NCI-H146 treated with DMSO at 0.1 percent for 48 hours (cell line): ENCODE data around the gene CNTN5.
A peak's percentile ranks its signal among the peaks of the same experiment; 100 is the strongest.

Experiments used
- DNase-seq: peaks from one replicate; lab custom pipeline; 2025; ENCODE audit not compliant: unreplicated experiment; lab: John Stamatoyannopoulos, UW

The CNTN5 gene

DNA sequence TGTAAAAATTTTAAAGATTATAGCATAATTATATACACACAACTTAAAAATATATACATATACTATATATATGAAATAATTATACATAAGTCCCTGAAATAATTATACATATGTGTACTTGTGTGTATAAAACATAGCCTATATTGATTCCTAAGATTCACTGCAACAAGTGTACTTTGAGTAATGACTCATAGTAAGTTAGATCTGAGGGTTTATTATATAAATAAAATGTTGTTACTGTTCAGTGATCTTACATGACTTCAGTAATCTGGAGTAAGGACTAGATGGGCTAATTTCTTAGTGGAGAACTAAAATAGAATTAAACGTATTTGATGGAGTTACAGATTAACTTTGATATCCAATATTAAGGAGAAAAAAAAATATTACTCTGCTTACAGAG, 350.5 kb downstream of the CNTN5 start:
- DNase-seq = peak; percentile 2

GRCh38 chr11:99376463-99376862, 355.7 kb downstream of the CNTN5 start:
- DNase-seq = no peak

DNA sequence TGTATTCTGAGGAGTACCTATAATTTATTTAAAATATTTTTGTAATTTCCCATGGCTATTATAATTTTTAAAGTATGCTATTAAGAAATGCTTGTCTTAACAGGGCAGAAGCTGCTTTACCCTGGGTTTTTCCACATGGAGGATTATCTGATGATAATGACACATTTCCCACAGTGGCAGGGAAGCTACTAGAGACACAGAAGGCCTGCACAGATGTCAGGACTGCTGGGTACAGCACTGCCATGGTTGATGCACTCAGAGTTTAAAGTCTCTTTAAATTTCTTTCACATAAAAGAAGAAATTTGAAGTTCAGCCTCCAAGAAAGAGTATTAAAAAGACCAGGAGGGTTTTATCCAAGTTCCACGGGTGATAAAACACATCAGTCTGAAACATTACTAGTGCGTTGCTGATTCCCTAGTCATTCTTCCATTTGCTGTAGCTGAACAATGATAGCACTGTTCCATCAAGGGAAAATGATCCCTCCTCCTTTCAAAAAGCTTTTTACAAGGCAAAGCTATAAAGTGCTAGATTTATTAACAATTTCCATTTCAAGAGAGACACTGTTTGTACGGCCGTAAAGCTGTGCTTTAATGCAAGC, 363.0 kb downstream of the CNTN5 start:
- no peak for DNase-seq

DNA sequence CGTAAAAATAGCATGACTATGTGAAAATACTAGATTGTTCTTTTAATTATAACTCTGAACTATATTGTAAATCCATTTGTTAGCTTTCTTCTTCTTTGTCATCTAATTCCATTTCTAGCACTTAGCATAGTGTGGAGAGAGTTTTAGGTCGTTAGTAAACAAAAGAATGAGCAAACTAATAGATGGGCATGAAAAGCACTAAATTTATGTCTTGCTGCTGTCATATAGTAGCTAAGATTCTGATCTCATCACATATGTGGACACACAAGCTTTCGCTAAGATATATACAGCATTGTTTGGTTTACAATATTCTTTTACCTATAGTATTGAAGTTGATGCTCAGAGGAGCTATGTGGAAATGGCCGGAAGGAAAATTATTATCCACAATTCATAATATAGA, 370.5 kb downstream of the CNTN5 start:
- no peak for DNase-seq

DNA sequence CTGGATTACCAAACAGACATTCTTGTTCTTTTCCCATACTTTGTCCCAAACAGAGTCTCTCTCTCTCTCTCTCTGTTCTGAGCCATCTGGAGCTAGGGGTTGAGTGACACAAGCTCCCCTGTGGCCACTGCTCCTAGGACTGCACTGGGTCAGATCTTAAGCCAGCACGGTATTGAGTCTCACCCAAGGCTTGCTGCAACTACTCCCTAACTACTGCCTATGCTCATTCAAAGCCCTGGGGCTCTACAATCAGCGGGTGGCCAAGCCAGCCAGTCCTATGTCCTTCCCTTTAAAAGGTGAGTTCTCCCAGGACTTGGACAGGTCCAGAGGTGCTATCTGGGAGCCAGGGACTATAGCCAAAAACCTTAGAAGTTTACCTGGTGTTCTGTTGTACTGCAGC, 385.6 kb downstream of the CNTN5 start:
- DNase-seq = no peak

GRCh38 chr11:99410636-99411035, 389.9 kb downstream of the CNTN5 start:
- no peak for DNase-seq

DNA sequence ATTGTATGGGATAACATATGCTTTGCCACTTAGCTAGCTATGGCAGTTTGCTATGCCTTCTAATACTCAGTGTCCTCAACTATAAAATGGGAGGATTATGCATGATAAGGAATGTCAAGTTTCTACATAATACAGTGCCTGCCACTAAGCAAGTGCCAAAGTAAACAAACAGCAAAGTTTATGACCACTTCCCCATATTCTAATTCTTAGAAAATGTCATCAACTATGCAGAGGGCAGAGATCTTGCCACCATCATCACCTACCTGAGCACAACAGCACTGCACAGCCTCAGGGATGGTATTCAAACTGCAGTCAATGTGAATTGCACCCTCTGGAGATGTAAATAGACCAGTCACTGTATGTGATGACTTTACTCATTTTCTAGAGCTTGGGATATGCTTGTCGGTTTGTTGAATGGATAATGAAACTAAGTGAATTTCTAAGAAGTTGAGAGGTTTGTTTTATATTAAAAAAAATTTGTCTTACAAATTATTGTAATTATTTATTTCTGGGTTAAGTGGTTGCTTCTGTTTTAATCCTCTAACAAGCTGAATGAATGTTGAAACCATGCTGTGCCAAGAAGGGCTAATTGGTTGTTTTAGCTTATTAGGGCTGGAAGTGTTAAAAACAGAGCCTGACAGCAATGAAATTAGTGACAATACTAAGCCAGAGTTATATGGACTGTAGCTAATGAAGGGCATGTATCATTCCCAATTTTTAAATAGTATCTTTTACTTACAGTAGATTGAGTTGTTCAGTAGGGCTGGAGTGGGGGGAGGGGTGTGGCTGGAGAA, 398.4 kb downstream of the CNTN5 start:
- no peak for DNase-seq

DNA sequence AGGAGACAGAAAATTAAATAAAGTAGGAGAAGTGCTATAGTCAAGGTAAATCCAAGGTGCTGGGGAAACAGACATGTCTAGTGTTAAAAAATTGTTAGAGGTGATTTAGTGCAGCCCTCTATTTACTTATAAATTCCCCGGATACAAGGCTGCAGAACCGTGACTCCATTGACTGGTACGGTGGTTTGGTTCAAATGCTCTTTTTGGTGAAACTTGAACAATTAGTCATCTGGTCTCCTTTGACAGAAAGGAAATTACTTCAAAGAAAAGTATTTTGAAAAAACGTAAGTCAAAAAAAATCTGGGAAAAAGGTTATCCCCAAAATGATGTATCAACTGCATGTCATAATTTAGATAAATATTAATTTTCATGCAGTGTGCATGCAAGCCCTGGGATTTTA, 399.2 kb downstream of the CNTN5 start:
- no peak for DNase-seq

DNA sequence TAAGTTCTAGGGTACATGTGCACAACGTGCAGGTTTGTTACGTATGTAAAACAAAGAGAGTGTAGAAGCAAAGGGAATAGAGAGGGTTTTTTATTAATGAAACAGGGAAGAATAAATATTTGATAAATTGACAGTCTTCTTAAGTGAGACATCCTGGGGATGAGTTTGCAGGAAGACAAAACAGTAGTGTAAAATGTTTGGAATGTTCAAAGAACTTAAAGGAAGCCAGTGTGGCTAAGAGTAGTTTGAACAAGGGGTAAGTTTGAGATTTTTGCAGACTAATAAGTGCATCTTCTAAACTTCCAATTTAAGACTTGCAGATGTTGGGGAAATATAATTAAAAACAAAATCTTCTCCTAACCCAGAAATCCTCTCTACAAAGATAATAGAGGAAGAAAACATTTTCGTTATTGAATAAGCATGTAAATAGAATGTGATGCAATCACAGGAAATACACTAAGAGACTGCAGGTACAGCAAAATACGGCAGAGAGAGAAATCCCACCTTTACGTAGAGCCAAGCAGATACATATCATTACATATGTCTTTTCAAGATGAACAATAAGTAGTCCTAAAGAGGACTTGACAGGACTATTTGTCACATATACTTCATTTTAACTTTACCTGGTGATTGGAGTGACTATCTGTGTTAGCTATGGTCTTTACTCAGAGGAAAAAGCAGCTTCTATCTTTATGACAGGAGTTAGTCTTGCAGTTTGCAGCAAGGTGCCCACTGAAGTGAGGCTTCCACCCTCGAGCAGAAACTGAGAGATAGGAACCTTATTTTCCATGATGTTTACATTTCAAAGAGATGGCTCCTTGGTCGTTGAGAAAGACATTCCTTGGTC, 402.1 kb downstream of the CNTN5 start:
- DNase-seq = no peak

DNA sequence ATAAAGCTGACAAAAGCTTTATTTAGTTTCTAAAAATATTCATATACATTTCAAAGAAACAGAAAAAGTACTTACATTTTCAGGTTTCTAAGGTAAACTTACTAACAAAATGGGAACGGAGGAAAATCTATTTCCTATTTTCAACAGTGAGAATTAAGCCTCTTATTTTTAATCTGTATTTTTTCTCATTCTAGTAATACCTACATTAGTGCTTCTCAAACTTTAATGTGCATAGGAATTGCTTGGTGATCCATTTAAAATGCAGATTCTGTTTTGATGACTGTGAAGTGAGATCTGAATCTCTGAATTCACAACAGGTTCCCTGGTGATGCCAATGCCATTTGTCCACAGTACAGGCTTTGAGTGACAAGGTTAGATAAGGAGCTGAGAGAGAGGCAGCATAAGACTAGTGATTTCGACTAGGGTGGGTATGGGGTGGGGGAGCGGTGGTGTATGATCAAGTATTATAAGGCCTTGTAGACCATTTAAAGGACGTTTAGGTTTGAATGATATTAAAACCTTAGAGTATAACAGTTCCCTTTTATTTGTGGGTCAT, 402.8 kb downstream of the CNTN5 start:
- DNase-seq = no peak

GRCh38 chr11:99424313-99425084, 403.8 kb downstream of the CNTN5 start:
- no peak for DNase-seq

DNA sequence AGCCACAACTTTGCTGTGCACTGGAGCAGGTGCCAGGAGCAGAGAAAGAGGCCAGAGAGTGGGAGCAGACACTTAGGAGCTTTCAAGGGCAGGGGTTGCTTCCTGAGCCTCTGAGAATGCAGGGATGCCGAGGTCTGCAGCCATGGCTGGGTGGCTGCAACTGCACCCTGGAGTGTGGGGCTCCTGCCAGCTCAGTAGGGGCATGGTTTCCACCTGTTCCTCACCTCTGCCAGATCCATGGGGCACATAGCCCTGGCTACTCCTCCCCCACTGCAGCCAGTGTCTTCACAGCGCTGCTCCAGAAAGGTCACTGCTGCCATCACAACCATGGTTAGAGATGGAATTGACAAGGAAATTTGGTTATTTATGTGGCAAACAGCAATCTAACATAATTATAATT, 404.8 kb downstream of the CNTN5 start:
- no peak for DNase-seq

- DNase-seq = no peak
Measured at GRCh38 chr11:99432677-99433076, 411.9 kb downstream of the CNTN5 start.

- DNase-seq = no peak
Measured at GRCh38 chr11:99443276-99443675, 422.5 kb downstream of the CNTN5 start.

DNA sequence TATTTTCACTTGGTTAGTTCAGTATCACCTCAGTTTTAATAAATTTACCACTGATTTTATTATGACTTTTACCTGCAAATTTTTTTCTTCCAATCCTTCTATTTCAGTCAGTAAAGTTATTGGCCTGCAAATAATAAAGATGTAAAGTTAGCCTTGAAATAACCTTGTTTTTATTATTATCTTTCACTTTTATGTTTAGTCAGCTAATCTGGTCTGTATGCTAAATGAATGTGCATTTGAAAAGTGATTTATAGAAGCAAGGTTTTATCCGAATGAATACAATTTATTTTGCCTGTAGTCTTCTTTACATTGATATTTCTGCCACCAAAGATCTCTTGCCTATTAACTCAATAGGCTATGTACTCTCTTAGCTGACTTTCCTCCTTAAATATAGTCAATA, 425.7 kb downstream of the CNTN5 start:
- no peak for DNase-seq

- no peak for DNase-seq
Measured at GRCh38 chr11:99449345-99449744, 428.6 kb downstream of the CNTN5 start.

- no peak for DNase-seq
Measured at GRCh38 chr11:99452075-99452474, 431.3 kb downstream of the CNTN5 start.

GRCh38 chr11:99461913-99462312, 441.2 kb downstream of the CNTN5 start:
- no peak for DNase-seq

- DNase-seq = no peak
Measured at GRCh38 chr11:99464985-99465384, 444.2 kb downstream of the CNTN5 start.

DNA sequence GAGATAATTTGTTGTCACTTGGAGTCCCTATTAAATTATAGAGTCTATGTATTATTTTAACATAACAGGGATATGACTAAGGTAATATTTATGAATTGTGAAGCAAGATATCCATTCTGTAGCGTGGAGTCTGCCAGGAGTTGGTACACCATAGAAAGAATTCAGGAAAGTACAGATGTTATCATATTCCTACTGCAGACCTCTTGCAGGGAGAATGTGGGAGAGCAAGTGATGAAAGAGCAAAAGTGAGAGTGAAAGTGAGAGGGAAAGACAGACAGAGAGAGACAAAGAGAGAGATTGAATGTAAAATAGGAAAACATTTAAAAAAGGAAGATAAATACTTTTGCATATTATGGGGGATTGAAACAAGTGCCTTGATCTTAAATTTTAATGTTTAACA, 468.8 kb downstream of the CNTN5 start:
- no peak for DNase-seq

DNA sequence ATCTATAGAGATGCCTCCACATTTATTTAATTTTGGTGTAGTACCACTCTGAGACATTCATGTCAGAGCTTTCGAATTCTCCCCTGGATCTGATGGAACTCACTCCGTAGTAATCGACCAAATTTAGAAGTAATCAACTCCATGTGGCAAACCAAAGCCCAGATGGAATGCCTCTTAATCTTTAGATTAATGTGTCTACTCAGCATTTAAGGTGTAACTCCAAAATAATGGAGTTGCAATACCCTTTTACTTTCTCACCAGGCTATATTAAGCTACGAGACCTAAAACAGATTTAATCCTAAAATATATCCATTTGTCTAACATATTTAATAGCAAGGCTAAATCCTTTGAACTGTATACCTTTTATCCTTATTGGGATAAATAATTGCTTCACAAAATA, 473.3 kb downstream of the CNTN5 start:
- DNase-seq = no peak
